HPDE6-E6E7 (cell line): Measurements from ENCODE around the gene PPM1H.
A peak's percentile ranks its signal among the peaks of the same experiment; 100 is the strongest.

Experiments used
- DNase-seq: peaks from one replicate; pipeline ENCODE4 v3.0.0; 2011; ENCODE audit warnings: missing footprints; ENCODE audit errors: extremely low spot score

Gene PPM1H

GRCh38 chr12:62873826-62874448 lies 61.0 kb downstream of the PPM1H start:
- DNase-seq = no peak

GRCh38 chr12:62873116-62873825 lies 61.7 kb downstream of the PPM1H start:
- DNase-seq = no peak

GRCh38 chr12:62868820-62869219 lies 66.1 kb downstream of the PPM1H start:
- DNase-seq = no peak

- no peak for DNase-seq
These were observed 68.4 kb downstream of the PPM1H start for GRCh38 chr12:62866451-62867082.

GRCh38 chr12:62865937-62866336 lies 69.0 kb downstream of the PPM1H start:
- no peak for DNase-seq

- DNase-seq = no peak
These were observed 69.9 kb downstream of the PPM1H start for GRCh38 chr12:62865065-62865464.

GRCh38 chr12:62862259-62862881 lies 72.6 kb downstream of the PPM1H start:
- DNase-seq = peak; percentile 37

GRCh38 chr12:62861586-62861985 lies 73.4 kb downstream of the PPM1H start:
- DNase-seq = no peak

- no peak for DNase-seq
These were observed 74.2 kb downstream of the PPM1H start for GRCh38 chr12:62860501-62861411.

- DNase-seq = no peak
These were observed 74.9 kb downstream of the PPM1H start for GRCh38 chr12:62860020-62860419.

GRCh38 chr12:62859321-62859737 lies 75.6 kb downstream of the PPM1H start:
- DNase-seq = no peak

GRCh38 chr12:62856454-62856853 lies 78.5 kb downstream of the PPM1H start:
- DNase-seq = no peak

- no peak for DNase-seq
These were observed 80.9 kb downstream of the PPM1H start for GRCh38 chr12:62854024-62854423.

- no peak for DNase-seq
These were observed 85.6 kb downstream of the PPM1H start for GRCh38 chr12:62849398-62849797.

- DNase-seq = no peak
These were observed 86.5 kb downstream of the PPM1H start for GRCh38 chr12:62848418-62848817.

- no peak for DNase-seq
These were observed 87.2 kb downstream of the PPM1H start for GRCh38 chr12:62847709-62848108.

- DNase-seq = no peak
These were observed 88.5 kb downstream of the PPM1H start for GRCh38 chr12:62846491-62846890.

GRCh38 chr12:62844915-62845314 lies 90.0 kb downstream of the PPM1H start:
- no peak for DNase-seq

GRCh38 chr12:62843716-62844115 lies 91.2 kb downstream of the PPM1H start:
- no peak for DNase-seq

GRCh38 chr12:62841846-62842245 lies 93.1 kb downstream of the PPM1H start:
- DNase-seq = no peak

GRCh38 chr12:62840806-62841205 lies 94.1 kb downstream of the PPM1H start:
- no peak for DNase-seq
